ENCODE results near the gene SAMM50.

DNA sequence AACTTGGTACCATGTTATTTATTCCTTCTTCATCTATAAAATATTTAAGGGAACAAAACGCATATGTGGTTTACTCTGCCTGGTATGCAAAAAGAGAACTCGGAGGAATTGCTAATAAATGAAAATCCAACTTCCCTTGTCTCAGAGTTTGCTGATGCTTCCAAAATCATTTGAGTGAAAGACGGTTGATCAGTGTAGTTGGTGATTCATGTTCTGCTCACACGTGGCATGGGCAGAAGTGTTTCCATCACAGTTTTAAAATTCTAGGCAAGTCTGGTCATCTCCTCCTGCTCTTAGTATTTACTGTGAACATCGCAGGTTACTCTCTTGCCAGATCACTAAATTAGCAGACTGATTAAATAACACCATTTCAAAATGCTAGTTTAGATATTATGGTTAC lies 56.9 kb downstream of the SAMM50 start:
- TF ChIP-seq POLR2A (IDR thresholded peaks at IDR 0.05; ENCODE audit: low read depth) (no peak), POLR2AphosphoS5 (IDR thresholded peaks at IDR 0.05) (no peak), EP300 (IDR thresholded peaks at IDR 0.05) (no peak)
- TF ChIP-seq, protein P1, sequence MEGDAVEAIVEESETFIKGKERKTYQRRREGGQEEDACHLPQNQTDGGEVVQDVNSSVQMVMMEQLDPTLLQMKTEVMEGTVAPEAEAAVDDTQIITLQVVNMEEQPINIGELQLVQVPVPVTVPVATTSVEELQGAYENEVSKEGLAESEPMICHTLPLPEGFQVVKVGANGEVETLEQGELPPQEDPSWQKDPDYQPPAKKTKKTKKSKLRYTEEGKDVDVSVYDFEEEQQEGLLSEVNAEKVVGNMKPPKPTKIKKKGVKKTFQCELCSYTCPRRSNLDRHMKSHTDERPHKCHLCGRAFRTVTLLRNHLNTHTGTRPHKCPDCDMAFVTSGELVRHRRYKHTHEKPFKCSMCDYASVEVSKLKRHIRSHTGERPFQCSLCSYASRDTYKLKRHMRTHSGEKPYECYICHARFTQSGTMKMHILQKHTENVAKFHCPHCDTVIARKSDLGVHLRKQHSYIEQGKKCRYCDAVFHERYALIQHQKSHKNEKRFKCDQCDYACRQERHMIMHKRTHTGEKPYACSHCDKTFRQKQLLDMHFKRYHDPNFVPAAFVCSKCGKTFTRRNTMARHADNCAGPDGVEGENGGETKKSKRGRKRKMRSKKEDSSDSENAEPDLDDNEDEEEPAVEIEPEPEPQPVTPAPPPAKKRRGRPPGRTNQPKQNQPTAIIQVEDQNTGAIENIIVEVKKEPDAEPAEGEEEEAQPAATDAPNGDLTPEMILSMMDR (IDR thresholded peaks at IDR 0.05) = no peak

Data from esophagus muscularis mucosa (tissue), 4 donors.